PC-9 (cell line): ENCODE data around the gene ACAP2.

Experiments
- EZH2 ChIP-seq: fragments of 200-600 bp; sonication (generic); IDR thresholded peaks from 2 replicates; pipeline ENCODE4 v1.8.0; 2017; ENCODE audit warnings: antibody characterized with exemption, low read depth
- TF ChIP-seq, protein P1 (sequence below): fragments of 200-600 bp; sonication (generic); conservative IDR thresholded peaks from 2 replicates; pipeline ENCODE4 v1.6.1; 2017; ENCODE audit warnings: mixed run types, antibody characterized with exemption, mild to moderate bottlenecking, moderate library complexity

DNA sequence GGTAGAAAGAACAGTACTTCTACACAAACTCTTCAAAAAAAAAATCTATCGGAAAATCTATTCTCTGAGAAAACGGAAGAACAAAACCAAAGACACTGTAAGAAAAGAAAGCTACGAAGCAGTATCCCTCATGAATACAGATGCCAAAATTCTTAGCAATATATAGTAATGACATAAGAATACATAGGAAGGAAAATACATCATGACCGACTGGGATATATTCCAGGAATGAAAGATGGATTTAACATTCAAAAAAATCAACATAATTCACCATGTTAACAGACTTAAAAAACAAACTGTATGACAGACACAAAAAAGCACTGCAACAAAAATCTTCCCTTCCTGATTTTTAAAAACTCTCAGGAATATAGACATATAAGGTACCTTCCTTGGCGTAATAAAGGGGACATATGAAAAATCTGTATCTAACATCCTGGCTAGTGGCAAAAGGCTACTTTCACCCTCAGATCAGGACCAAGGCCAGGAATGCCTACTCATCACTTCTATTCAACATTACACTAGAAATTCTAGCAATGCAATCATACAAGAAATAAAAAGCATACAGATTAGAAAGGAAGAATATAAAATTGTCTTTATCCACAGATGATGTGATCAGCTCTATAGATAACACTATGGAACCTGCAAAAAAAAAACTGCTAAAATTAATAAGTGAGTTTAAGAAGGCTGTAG is 94.2 kb downstream of the ACAP2 start:
- TF ChIP-seq, protein P1, sequence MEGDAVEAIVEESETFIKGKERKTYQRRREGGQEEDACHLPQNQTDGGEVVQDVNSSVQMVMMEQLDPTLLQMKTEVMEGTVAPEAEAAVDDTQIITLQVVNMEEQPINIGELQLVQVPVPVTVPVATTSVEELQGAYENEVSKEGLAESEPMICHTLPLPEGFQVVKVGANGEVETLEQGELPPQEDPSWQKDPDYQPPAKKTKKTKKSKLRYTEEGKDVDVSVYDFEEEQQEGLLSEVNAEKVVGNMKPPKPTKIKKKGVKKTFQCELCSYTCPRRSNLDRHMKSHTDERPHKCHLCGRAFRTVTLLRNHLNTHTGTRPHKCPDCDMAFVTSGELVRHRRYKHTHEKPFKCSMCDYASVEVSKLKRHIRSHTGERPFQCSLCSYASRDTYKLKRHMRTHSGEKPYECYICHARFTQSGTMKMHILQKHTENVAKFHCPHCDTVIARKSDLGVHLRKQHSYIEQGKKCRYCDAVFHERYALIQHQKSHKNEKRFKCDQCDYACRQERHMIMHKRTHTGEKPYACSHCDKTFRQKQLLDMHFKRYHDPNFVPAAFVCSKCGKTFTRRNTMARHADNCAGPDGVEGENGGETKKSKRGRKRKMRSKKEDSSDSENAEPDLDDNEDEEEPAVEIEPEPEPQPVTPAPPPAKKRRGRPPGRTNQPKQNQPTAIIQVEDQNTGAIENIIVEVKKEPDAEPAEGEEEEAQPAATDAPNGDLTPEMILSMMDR: no peak
- TF ChIP-seq EZH2: no peak
